CD14-positive monocyte (primary cell): ENCODE measurements around the gene PSAPL1. TPM values are rescaled to one million over a fixed set of nuclear protein-coding genes. Genes with fewer than 3 reads are reported as not detected.

Experiments
- DNase-seq, 3 donors: peaks; one replicate each; pipeline ENCODE4 v3.0.0-alpha.2; 2011 to 2022
- H2AFZ ChIP-seq: 2 replicates; pipeline ENCODE4 v1.6.0; 2012; ENCODE audit warnings: mild to moderate bottlenecking, low read depth, low read length, inconsistent platforms; ENCODE audit not compliant: insufficient read depth, poor library complexity, severe bottlenecking
- H3K27ac ChIP-seq, 2 donors: 1 replicate in 1 of 2; 2 replicates in 1 of 2; pipeline ENCODE4 v1.5.1; 2012 to 2013; ENCODE audit warnings: low read length in 2 of 2, control low read depth in 1 of 2, inconsistent platforms in 1 of 2, low read depth in 1 of 2, mild to moderate bottlenecking in 1 of 2
- H3K27me3 ChIP-seq, 2 donors: one replicate each; pipeline versions ENCODE4 v1.6.0 to v1.6.1; 2011 to 2013; ENCODE audit warnings: low read length in 2 of 2; ENCODE audit not compliant: control insufficient read depth in 2 of 2, insufficient read depth in 2 of 2
- H3K36me3 ChIP-seq, 2 donors: replicated peaks in 1 of 2; 1 replicate in 1 of 2; 2 replicates in 1 of 2; pipeline versions ENCODE4 v1.5.1 to v1.6.1; 2012 to 2013; ENCODE audit warnings: low read length in 2 of 2, control low read depth in 1 of 2, inconsistent platforms in 1 of 2, mild to moderate bottlenecking in 1 of 2; ENCODE audit not compliant: insufficient read depth in 2 of 2, control insufficient read depth in 1 of 2
- H3K4me1 ChIP-seq, 2 donors: 1 replicate in 1 of 2; 2 replicates in 1 of 2; pipeline versions ENCODE4 v1.5.1 to v1.6.1; 2012 to 2013; ENCODE audit warnings: low read length in 2 of 2, control low read depth in 1 of 2, inconsistent platforms in 1 of 2, mild to moderate bottlenecking in 1 of 2, moderate library complexity in 1 of 2; ENCODE audit not compliant: insufficient read depth in 2 of 2, control insufficient read depth in 1 of 2
- H3K4me2 ChIP-seq: replicated peaks from 2 replicates; pipeline ENCODE3; 2012; ENCODE audit warnings: low read length, moderate library complexity, mild to moderate bottlenecking; ENCODE audit not compliant: poor library complexity, severe bottlenecking; ENCODE audit errors: extremely low read depth
- H3K4me3 ChIP-seq, 3 experiments: fragments of 200-600 bp in 1 of 3; sonication (generic) in 1 of 3; replicated peaks in 1 of 3; 1 replicate in 2 of 3; 2 replicates in 1 of 3; pipeline ENCODE4 v1.5.1; 2011 to 2013; ENCODE audit warnings: low read length in 3 of 3, mild to moderate bottlenecking in 3 of 3, control low read depth in 2 of 3, low read depth in 2 of 3, inconsistent platforms in 1 of 3, moderate library complexity in 1 of 3
- H3K79me2 ChIP-seq: 2 replicates; pipeline ENCODE4 v1.6.0; 2012; ENCODE audit warnings: mild to moderate bottlenecking, control low read depth, inconsistent platforms, low read length, moderate library complexity; ENCODE audit not compliant: insufficient read depth
- H3K9ac ChIP-seq: 2 replicates; pipeline ENCODE4 v1.6.0; 2017; ENCODE audit warnings: low read length, mild to moderate bottlenecking; ENCODE audit not compliant: insufficient read depth, poor library complexity, severe bottlenecking
- H3K9me3 ChIP-seq, 2 donors: replicated peaks in 1 of 2; 1 replicate in 1 of 2; 2 replicates in 1 of 2; pipeline versions ENCODE4 v1.5.1 to v1.6.1; 2012 to 2013; ENCODE audit warnings: low read length in 2 of 2, control low read depth in 1 of 2; ENCODE audit not compliant: control insufficient read depth in 1 of 2, insufficient read depth in 1 of 2
- H4K20me1 ChIP-seq: 2 replicates; pipeline ENCODE4 v1.6.0; 2012; ENCODE audit warnings: mild to moderate bottlenecking, low read length, control low read depth, moderate library complexity; ENCODE audit not compliant: insufficient read depth
- H3K27ac Mint-ChIP-seq, 7 donors: one replicate each; pipeline ENCODE4 v1.8.0; 2020; ENCODE audit warnings: mild to moderate bottlenecking in 7 of 7, mixed read lengths in 7 of 7, moderate library complexity in 6 of 7, inconsistent platforms in 2 of 7
- H3K27me3 Mint-ChIP-seq, 3 donors: one replicate each; pipeline ENCODE4 v1.8.0; 2021 to 2022; ENCODE audit warnings: low read depth in 3 of 3, mild to moderate bottlenecking in 3 of 3, mixed read lengths in 3 of 3, moderate library complexity in 3 of 3, inconsistent platforms in 1 of 3
- H3K36me3 Mint-ChIP-seq, 2 donors: one replicate each; pipeline ENCODE4 v1.8.0; 2020; ENCODE audit warnings: mixed read lengths in 2 of 2, inconsistent platforms in 1 of 2, mild to moderate bottlenecking in 1 of 2
- H3K4me1 Mint-ChIP-seq: one replicate; pipeline ENCODE4 v1.8.0; 2020; ENCODE audit warnings: mild to moderate bottlenecking, mixed read lengths
- H3K4me3 Mint-ChIP-seq, 2 donors: one replicate each; pipeline ENCODE4 v1.8.0; 2020; ENCODE audit warnings: mild to moderate bottlenecking in 2 of 2, mixed read lengths in 2 of 2, moderate library complexity in 1 of 2
- H3K9me3 Mint-ChIP-seq, 7 donors: one replicate each; pipeline ENCODE4 v1.8.0; 2020 to 2022; ENCODE audit warnings: mixed read lengths in 7 of 7, mild to moderate bottlenecking in 6 of 7, moderate library complexity in 6 of 7, inconsistent platforms in 2 of 7
- CTCF ChIP-seq: fragments of 200-600 bp; IDR thresholded peaks from one replicate; pipeline ENCODE4 v1.8.0; 2022; ENCODE audit warnings: antibody characterized with exemption, mild to moderate bottlenecking
- WGBS: methylation state at CpG from one replicate; pipeline ENCODE4 v1.1.5; 2013; ENCODE audit warnings: missing lambda C conversion rate; ENCODE audit not compliant: insufficient coverage; 5-methylcytosine and 5-hydroxymethylcytosine counted together
- intact Hi-C, 2 donors: fragments of 100-400 bp; cut with micrococcal nuclease; formaldehyde crosslinking; loops; one replicate each; pipeline versions ENCODE4 v1.15.0 to v1.15.1; 2023
- polyA plus RNA-seq, 3 donors: library from polyadenylated mRNA; depleted of rRNA in 1 of 3; unstranded in 2 of 3; stranded (reverse) in 1 of 3; fragments of 300-500 nt in 2 of 3; fragments of >200 nt in 1 of 3; fragmentation: Illumina TruSeq in 2 of 3; gene quantifications; 1 replicate in 2 of 3; 2 replicates in 1 of 3; pipeline ENCODE4 v1.2.3, GENCODE V29; 2012 to 2021

The PSAPL1 gene
- polyA plus RNA-seq, 3 donors, result not detected

- Mint-ChIP-seq H3K27ac (no peak overlapping the region), H3K4me3 (no peak overlapping the region), H3K27me3 (peaks cover 17 to 35% (median 27%) of the 10 kb centered on the region in 3 donors), H3K9me3 (peaks cover 0 to 2% (median 0%) of the 10 kb centered on the region in 7 donors), H3K36me3 (no peaks in the 10 kb centered on the region), H3K4me1 (no peaks in the 10 kb centered on the region)
- intact Hi-C loops, result no loop called here
- peaks cover 0 to 6% of the 10 kb centered on the region in 2 donors for H3K27me3 ChIP-seq
- H3K36me3 ChIP-seq, result no peaks in the 10 kb centered on the region
- no peak for DNase-seq
- H2AFZ ChIP-seq, result no peak overlapping the region
- no peaks in the 10 kb centered on the region for H3K9me3 ChIP-seq
- TF ChIP-seq CTCF, result no peak
- H3K4me2 ChIP-seq, result no peak overlapping the region
- H3K27ac ChIP-seq, result no peak overlapping the region
- WGBS, result 84% methylated on average over 7 of the region's 14 CpGs
- H3K4me3 ChIP-seq, result no peak overlapping the region
- no peaks in the 10 kb centered on the region for H3K4me1 ChIP-seq
- no peaks in the 10 kb centered on the region for H3K79me2 ChIP-seq
- no peak overlapping the region for H3K9ac ChIP-seq
- no peaks in the 10 kb centered on the region for H4K20me1 ChIP-seq
Measured at GRCh38 chr4:7396186-7396910, 38.4 kb downstream of the PSAPL1 start.

- Histone ChIP-seq H3K36me3 (no peaks in the 10 kb centered on the region), H3K4me2 (no peak overlapping the region), H3K4me1 (no peaks in the 10 kb centered on the region), H3K27ac (no peak overlapping the region), H4K20me1 (no peaks in the 10 kb centered on the region), H3K27me3 (peaks cover 0 to 6% of the 10 kb centered on the region in 2 donors), H3K9me3 (no peaks in the 10 kb centered on the region), H3K9ac (no peak overlapping the region), H2AFZ (no peak overlapping the region), H3K4me3 (no peak overlapping the region), H3K79me2 (no peaks in the 10 kb centered on the region)
- no peak overlapping the region for H3K4me3 Mint-ChIP-seq
- intact Hi-C loops, result no loop called here
- no peak for TF ChIP-seq CTCF
- no peak for DNase-seq
- H3K36me3 Mint-ChIP-seq, result no peaks in the 10 kb centered on the region
- H3K4me1 Mint-ChIP-seq, result no peaks in the 10 kb centered on the region
- 91% methylated on average over 7 of the region's 8 CpGs for WGBS
- H3K9me3 Mint-ChIP-seq, result peaks cover 0 to 2% (median 0%) of the 10 kb centered on the region in 7 donors
- H3K27ac Mint-ChIP-seq, result no peak overlapping the region
- peaks cover 19 to 37% (median 24%) of the 10 kb centered on the region in 3 donors for H3K27me3 Mint-ChIP-seq
Measured at GRCh38 chr4:7395645-7396044, 39.1 kb downstream of the PSAPL1 start.
